H9 (cell line): ENCODE measurements around the gene THRB. TPM values are rescaled to one million over a fixed set of nuclear protein-coding genes. Genes with fewer than 3 reads are reported as not detected.

Source experiments
- DNase-seq: peaks from one replicate; pipeline ENCODE4 v3.0.0-alpha.2; 2017
- H2AFZ ChIP-seq: one replicate; pipeline ENCODE4 v1.6.1; 2013; ENCODE audit warnings: mild to moderate bottlenecking, low read length, control low read depth, moderate library complexity
- H2AK5ac ChIP-seq: 2 replicates; pipeline ENCODE4 v1.6.1; 2013; ENCODE audit warnings: low read length, control low read depth, mixed read lengths; ENCODE audit not compliant: insufficient read length
- H2BK120ac ChIP-seq: one replicate; pipeline ENCODE4 v1.6.1; 2013; ENCODE audit warnings: low read depth, mild to moderate bottlenecking, low read length, control low read depth, inconsistent platforms; ENCODE audit not compliant: poor library complexity, severe bottlenecking
- H2BK12ac ChIP-seq: 2 replicates; pipeline ENCODE4 v1.6.1; 2013; ENCODE audit warnings: low read length, control low read depth, mixed read lengths, low read depth; ENCODE audit not compliant: insufficient read length
- H2BK15ac ChIP-seq: 2 replicates; pipeline ENCODE4 v1.6.1; 2013; ENCODE audit warnings: low read depth, low read length, control low read depth
- H2BK20ac ChIP-seq: one replicate; pipeline ENCODE4 v1.6.1; 2013; ENCODE audit warnings: low read depth, mild to moderate bottlenecking, low read length, control low read depth, inconsistent platforms; ENCODE audit not compliant: poor library complexity, severe bottlenecking
- H2BK5ac ChIP-seq: 2 replicates; pipeline ENCODE4 v1.6.1; 2013; ENCODE audit warnings: low read length, control low read depth, mixed read lengths; ENCODE audit not compliant: insufficient read length
- H3K14ac ChIP-seq: 2 replicates; pipeline ENCODE4 v1.6.1; 2013; ENCODE audit warnings: low read length, control low read depth; ENCODE audit not compliant: insufficient read depth
- H3K18ac ChIP-seq: 2 replicates; pipeline ENCODE4 v1.6.1; 2013; ENCODE audit warnings: low read depth, mild to moderate bottlenecking, mixed read lengths, low read length, control low read depth; ENCODE audit not compliant: insufficient read length
- H3K23ac ChIP-seq: 2 replicates; pipeline ENCODE4 v1.6.1; 2013; ENCODE audit warnings: low read length, control low read depth, mixed read lengths, low read depth; ENCODE audit not compliant: insufficient read length
- H3K23me2 ChIP-seq: 2 replicates; pipeline ENCODE4 v1.6.1; 2013; ENCODE audit warnings: low read depth, mild to moderate bottlenecking, mixed read lengths, low read length, control low read depth; ENCODE audit not compliant: insufficient read length, poor library complexity, severe bottlenecking
- H3K27ac ChIP-seq: 2 replicates; pipeline ENCODE4 v1.5.1; 2013; ENCODE audit warnings: low read length, control low read depth, mixed read lengths, low read depth; ENCODE audit not compliant: insufficient read length
- H3K27me3 ChIP-seq: 2 replicates; pipeline ENCODE4 v1.6.1; 2013; ENCODE audit warnings: low read length, control low read depth, inconsistent platforms; ENCODE audit not compliant: insufficient read depth
- H3K4ac ChIP-seq: 2 replicates; pipeline ENCODE4 v1.6.1; 2013; ENCODE audit warnings: low read depth, mild to moderate bottlenecking, control low read depth, inconsistent platforms, low read length, moderate library complexity
- H3K4me1 ChIP-seq: 2 replicates; pipeline ENCODE4 v1.6.1; 2013; ENCODE audit warnings: low read length, control low read depth, inconsistent platforms; ENCODE audit not compliant: insufficient read depth
- H3K4me2 ChIP-seq: 2 replicates; pipeline ENCODE4 v1.6.1; 2013; ENCODE audit warnings: low read length, control low read depth, mixed read lengths; ENCODE audit not compliant: insufficient read length, insufficient read depth
- H3K56ac ChIP-seq: 2 replicates; pipeline ENCODE4 v1.6.1; 2013; ENCODE audit warnings: low read depth, mild to moderate bottlenecking, mixed read lengths, low read length, control low read depth; ENCODE audit not compliant: insufficient read length
- H3K79me1 ChIP-seq: 2 replicates; pipeline ENCODE4 v1.6.1; 2013; ENCODE audit warnings: low read depth, mild to moderate bottlenecking, moderate library complexity, low read length, control low read depth, inconsistent platforms; ENCODE audit not compliant: insufficient read depth, poor library complexity, severe bottlenecking
- H3K79me2 ChIP-seq: 2 replicates; pipeline ENCODE4 v1.6.1; 2013; ENCODE audit warnings: low read length, control low read depth, inconsistent platforms; ENCODE audit not compliant: insufficient read depth
- H3K9ac ChIP-seq: 2 replicates; pipeline ENCODE4 v1.6.1; 2013; ENCODE audit warnings: low read length, control low read depth, mixed read lengths; ENCODE audit not compliant: insufficient read length; ENCODE audit errors: extremely low read depth
- H3K9me3 ChIP-seq: one replicate; pipeline ENCODE4 v1.6.1; 2013; ENCODE audit warnings: low read depth, low read length, inconsistent platforms; ENCODE audit not compliant: control insufficient read depth
- H3T11ph ChIP-seq: one replicate; pipeline ENCODE4 v1.6.1; 2013; ENCODE audit warnings: mild to moderate bottlenecking, low read length, control low read depth, inconsistent platforms
- H4K20me1 ChIP-seq: one replicate; pipeline ENCODE4 v1.6.1; 2013; ENCODE audit not compliant: control insufficient read depth, insufficient read length, insufficient read depth
- H4K5ac ChIP-seq: 2 replicates; pipeline ENCODE4 v1.6.1; 2013; ENCODE audit warnings: low read depth, mild to moderate bottlenecking, mixed read lengths, low read length, control low read depth; ENCODE audit not compliant: insufficient read length
- H4K8ac ChIP-seq: replicated peaks from 2 replicates; pipeline ENCODE4 v1.6.1; 2013; ENCODE audit warnings: low read length, control low read depth, mixed read lengths, low read depth; ENCODE audit not compliant: insufficient read length
- H4K91ac ChIP-seq: 2 replicates; pipeline ENCODE4 v1.6.1; 2013; ENCODE audit warnings: low read depth, mild to moderate bottlenecking, moderate library complexity, mixed read lengths, low read length, control low read depth; ENCODE audit not compliant: insufficient read length
- H3K27ac Mint-ChIP-seq, 3 experiments: 2 replicates in 2 of 3; 3 replicates in 1 of 3; pipeline ENCODE4 v1.8.0; 2020 to 2021; ENCODE audit warnings: mixed read lengths in 3 of 3, mild to moderate bottlenecking in 1 of 3, moderate library complexity in 1 of 3
- H3K27me3 Mint-ChIP-seq: 2 replicates; pipeline ENCODE4 v1.8.0; 2021; ENCODE audit warnings: low read depth, mild to moderate bottlenecking, moderate library complexity, mixed read lengths
- H3K36me3 Mint-ChIP-seq, 3 experiments: 2 replicates in 2 of 3; 3 replicates in 1 of 3; pipeline ENCODE4 v1.8.0; 2020 to 2021; ENCODE audit warnings: low read depth in 3 of 3, mixed read lengths in 3 of 3; ENCODE audit not compliant: insufficient read depth in 1 of 3
- H3K4me1 Mint-ChIP-seq, 2 experiments: 2 replicates each; pipeline ENCODE4 v1.8.0; 2020; ENCODE audit warnings: mixed read lengths in 2 of 2
- H3K4me3 Mint-ChIP-seq, 2 experiments: 2 replicates in 1 of 2; 3 replicates in 1 of 2; pipeline ENCODE4 v1.8.0; 2020 to 2021; ENCODE audit warnings: mild to moderate bottlenecking in 2 of 2, mixed read lengths in 2 of 2, moderate library complexity in 1 of 2
- H3K9me3 Mint-ChIP-seq, 2 experiments: 2 replicates in 1 of 2; 3 replicates in 1 of 2; pipeline ENCODE4 v1.8.0; 2020; ENCODE audit warnings: mild to moderate bottlenecking in 2 of 2, mixed read lengths in 2 of 2, moderate library complexity in 1 of 2
- CTCF ChIP-seq: fragments of 200-600 bp; sonication (generic); conservative IDR thresholded peaks from 3 replicates; pipeline ENCODE4 v1.8.0; 2021; ENCODE audit warnings: antibody characterized with exemption, mild to moderate bottlenecking
- WGBS: extraction: QIAGEN DNeasy Blood & Tissue Kit; methylation state at CpG from one replicate; pipeline ENCODE4 v1.1.7; 2013; ENCODE audit warnings: missing lambda C conversion rate, low lambda C conversion rate, mixed read lengths; ENCODE audit not compliant: insufficient read length; ENCODE audit errors: extremely low coverage; 5-methylcytosine and 5-hydroxymethylcytosine counted together
- total RNA-seq: library from RNA; stranded (reverse); gene quantifications from 2 replicates; pipeline ENCODE4 v1.2.1, GENCODE V29; 2021

Gene THRB
- total RNA-seq, 1 experiment from 2014 or later: 8.6 TPM

- no peak for TF ChIP-seq CTCF
- no peak overlapping the region for H2BK120ac ChIP-seq
- Mint-ChIP-seq H3K36me3 (no peaks in the 10 kb centered on the region; a peak in 1 of 7 replicates), H3K27ac (no peak overlapping the region), H3K4me3 (no peak overlapping the region), H3K4me1 (no peaks in the 10 kb centered on the region; a peak in 1 of 4 replicates), H3K27me3 (no peaks in the 10 kb centered on the region), H3K9me3 (no peaks in the 10 kb centered on the region)
- H3K4ac ChIP-seq: no peak overlapping the region
- H2AFZ ChIP-seq: no peak overlapping the region
- H3K27me3 ChIP-seq: no peaks in the 10 kb centered on the region
- no peak overlapping the region for H2AK5ac ChIP-seq
- no peak overlapping the region for H3T11ph ChIP-seq
- H2BK15ac ChIP-seq: no peak overlapping the region
- no peak overlapping the region for H3K9ac ChIP-seq
- H2BK20ac ChIP-seq: no peak overlapping the region
- H4K5ac ChIP-seq: no peak overlapping the region
- no peak overlapping the region for H3K56ac ChIP-seq
- WGBS: no CpG with 5 or more reads among the region's 3 CpGs
- no peak overlapping the region for H3K23ac ChIP-seq
- H4K20me1 ChIP-seq: no peaks in the 10 kb centered on the region
- H3K18ac ChIP-seq: no peak overlapping the region
- H3K27ac ChIP-seq: no peak overlapping the region
- H3K4me2 ChIP-seq: no peak overlapping the region
- no peak for DNase-seq
- H3K79me2 ChIP-seq: no peaks in the 10 kb centered on the region
- H4K91ac ChIP-seq: no peak overlapping the region
- no peak overlapping the region for H4K8ac ChIP-seq
- H3K79me1 ChIP-seq: no peaks in the 10 kb centered on the region
- H3K4me1 ChIP-seq: no peaks in the 10 kb centered on the region
- H2BK12ac ChIP-seq: no peak overlapping the region
- no peak overlapping the region for H2BK5ac ChIP-seq
- H3K23me2 ChIP-seq: no peaks in the 10 kb centered on the region
- no peaks in the 10 kb centered on the region for H3K9me3 ChIP-seq
- H3K14ac ChIP-seq: no peak overlapping the region
These were observed 357.3 kb downstream of the THRB start for GRCh38 chr3:24137334-24137733.
